GM18505 (cell line): ENCODE measurements around the gene TMEM121B.

ENCODE experiments used
- ATAC-seq: cut with Tn5 transposase; IDR thresholded peaks from one replicate; pipeline ENCODE4 v1.9.1; 2021; ENCODE audit not compliant: unreplicated experiment
- POLR2A ChIP-seq: IDR thresholded peaks from 4 replicates; pipeline ENCODE4 v1.6.1; 2011; ENCODE audit warnings: borderline replicate concordance; ENCODE audit not compliant: insufficient read depth, insufficient read length; ENCODE audit errors: extremely low read depth

Gene TMEM121B

DNA sequence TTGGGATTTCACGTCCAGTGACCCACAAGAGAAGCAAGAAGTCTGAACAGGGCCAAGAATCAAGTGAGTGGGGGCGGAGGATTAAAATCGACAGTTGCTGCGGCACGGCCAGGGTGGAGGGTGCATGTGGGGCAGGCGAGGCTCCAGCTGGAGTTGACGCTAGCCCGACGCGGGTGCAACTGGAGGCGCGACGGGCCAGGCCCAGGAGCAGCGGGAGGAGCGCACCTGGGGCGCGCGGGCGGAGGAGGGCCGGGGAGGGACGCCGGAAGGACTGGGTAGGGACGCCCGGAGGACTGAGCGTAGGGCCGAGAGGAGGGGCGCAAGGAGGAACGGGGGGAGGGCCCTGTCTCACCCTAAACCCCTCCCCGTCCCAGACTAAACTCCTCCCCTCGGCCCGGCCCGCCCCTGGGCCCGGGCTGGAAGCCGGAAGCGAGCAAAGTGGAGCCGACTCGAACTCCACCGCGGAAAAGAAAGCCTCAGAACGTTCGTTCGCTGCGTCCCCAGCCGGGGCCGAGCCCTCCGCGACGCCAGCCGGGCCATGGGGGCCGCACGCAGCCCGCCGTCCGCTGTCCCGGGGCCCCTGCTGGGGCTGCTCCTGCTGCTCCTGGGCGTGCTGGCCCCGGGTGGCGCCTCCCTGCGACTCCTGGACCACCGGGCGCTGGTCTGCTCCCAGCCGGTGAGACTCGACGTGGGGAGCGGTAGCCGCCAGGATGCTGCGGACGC, 36.4 kb downstream of the TMEM121B start, which contains the start of gene IL17RA:
TSS of gene IL17RA (plus strand) at position 447 of the 723 bp plus-strand sequence. CDS start at position 539, 92 bp downstream.
- peak; percentile 93 for ATAC-seq
- TF ChIP-seq POLR2A, result peak; percentile 77

DNA sequence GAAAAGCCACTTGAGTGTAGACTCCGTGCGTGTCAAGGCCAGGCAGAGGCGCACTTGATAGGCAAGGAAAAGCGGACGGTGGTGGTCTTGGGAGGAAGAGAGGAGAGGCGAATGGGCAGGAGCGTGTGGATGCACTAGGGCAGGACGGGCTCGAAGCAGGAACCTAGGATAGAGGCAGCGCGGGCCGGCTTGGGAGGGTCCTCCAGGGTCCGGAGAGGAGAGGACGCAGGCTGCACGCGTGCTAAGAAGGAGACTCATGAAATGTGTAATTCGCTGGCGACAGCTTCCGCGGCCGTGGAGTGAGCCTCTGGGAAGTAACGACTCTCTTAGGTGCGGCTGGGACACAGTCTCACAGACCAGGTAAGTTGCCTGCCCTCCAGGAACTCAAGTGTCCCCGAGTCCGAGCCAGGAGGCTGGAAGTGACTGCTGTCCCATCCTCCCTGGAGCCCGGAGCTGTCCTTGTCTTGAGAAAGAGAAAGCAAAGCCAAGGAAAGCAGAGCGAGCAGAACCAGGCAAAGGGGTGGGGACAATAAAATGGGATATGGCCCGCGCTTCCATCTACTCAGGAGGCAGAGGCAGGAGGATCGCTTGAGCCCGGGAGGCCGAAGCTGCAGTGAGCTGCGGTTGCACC, 37.2 kb downstream of the TMEM121B start:
- TF ChIP-seq POLR2A, result no peak
- ATAC-seq, result no peak

DNA sequence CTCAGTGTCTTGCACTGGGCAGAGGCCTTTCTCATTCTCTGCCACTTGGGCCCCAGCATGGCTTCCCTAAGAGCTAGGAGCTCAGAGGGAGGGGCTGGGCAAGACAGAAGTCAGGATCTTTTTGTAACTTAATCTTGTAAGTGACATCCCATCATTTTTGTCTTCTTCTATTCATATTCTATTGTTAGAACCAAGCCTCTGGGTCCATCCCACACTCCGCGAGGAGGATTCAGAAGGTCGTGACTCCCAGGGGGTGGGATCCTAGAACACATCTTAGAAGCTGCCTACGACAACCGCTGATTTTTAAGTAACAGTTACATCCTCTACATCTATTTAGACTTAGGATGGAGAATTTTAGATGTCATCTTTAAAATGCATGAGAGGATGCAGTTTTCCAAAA, 37.9 kb downstream of the TMEM121B start:
- no peak for TF ChIP-seq POLR2A
- no peak for ATAC-seq

DNA sequence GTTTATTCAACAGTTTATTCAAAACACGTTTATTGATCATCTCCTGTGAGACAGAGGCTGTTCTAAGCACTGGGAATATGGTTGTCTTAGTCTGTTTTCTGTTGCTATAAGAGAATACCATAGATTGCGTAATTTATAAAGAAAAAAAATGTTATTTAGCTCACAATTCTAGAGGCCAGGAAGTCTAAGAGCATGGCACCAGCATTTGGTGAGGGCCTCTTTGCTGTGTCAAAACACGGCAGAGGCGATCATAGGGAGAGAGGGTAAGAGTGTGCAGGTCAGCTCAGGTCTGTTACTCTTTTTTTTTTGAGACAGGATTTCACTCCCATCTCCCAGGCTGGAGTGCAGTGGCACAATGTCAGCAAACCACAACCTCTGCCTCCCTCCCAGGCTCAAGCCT, 41.6 kb downstream of the TMEM121B start:
- TF ChIP-seq POLR2A, result no peak

DNA sequence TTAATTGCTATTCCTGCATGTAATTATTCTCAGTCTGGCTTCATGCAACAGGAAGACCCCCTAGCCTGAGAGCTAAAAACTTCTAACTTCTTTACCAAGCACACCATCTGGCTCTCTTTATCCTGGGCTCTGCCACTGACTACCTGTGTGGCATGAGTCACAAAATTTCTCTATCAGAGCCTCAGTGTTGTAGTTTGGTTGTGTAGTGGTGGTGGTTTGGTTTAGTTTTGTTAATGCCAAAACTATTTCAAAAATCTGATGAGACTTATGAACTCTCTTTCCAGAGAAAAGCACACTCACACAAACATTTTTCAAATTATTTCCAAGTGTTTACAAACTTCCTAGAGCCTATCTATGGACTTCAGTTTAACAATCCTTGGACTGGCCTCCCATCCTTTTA, 43.9 kb downstream of the TMEM121B start:
- no peak for ATAC-seq
- TF ChIP-seq POLR2A, result no peak

More for the DNA sequence above, 41.6 kb downstream of the TMEM121B start:
- ATAC-seq, result no peak

DNA sequence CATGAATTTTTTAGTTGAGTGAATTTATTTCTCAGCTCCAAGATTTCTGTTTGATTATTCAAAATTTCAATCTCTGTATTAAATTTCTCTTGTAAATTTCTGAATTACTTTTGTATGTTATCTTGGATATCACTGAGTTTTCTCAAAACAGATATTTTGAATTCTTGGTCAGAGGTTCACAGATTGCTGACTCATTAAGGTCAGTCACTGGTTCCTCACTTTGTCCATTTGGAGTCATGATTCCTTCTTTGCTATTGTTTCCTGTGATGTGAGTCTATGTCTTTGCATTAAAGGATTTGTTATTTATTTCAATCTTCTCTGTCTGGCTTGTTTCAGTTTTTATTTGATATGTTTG, 46.5 kb downstream of the TMEM121B start:
- no peak for ATAC-seq
- no peak for TF ChIP-seq POLR2A

DNA sequence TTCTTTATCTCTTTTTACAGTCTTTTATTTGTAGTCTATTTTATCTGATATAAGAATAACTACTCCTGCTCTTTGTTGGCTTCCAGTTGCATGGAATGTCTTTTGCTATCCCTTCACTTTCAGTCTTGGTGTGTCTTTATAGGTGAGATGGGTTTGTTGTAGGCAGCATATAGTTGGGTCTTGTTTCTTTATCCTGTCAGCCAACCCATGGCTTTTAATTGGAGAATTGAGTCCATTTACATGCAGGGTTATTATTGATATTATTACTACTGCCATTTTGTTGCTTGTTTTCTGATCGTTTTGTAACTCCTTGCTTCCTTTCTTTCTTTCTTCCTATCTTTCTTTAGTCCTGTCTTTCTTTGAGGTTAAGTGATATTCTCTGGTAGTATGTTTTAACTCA, 48.3 kb downstream of the TMEM121B start:
- TF ChIP-seq POLR2A, result no peak
- ATAC-seq, result no peak
